ENCODE results near the gene ITPA. TPM values are rescaled to one million over a fixed set of nuclear protein-coding genes. Genes with fewer than 3 reads are reported as not detected.

The ITPA gene
- total and polyA plus RNA-seq, 2 of the 13 experiments (the other 11 are each of a cell fraction or from before 2014, with no cell fraction given): 60.1 to 103 TPM

DNA sequence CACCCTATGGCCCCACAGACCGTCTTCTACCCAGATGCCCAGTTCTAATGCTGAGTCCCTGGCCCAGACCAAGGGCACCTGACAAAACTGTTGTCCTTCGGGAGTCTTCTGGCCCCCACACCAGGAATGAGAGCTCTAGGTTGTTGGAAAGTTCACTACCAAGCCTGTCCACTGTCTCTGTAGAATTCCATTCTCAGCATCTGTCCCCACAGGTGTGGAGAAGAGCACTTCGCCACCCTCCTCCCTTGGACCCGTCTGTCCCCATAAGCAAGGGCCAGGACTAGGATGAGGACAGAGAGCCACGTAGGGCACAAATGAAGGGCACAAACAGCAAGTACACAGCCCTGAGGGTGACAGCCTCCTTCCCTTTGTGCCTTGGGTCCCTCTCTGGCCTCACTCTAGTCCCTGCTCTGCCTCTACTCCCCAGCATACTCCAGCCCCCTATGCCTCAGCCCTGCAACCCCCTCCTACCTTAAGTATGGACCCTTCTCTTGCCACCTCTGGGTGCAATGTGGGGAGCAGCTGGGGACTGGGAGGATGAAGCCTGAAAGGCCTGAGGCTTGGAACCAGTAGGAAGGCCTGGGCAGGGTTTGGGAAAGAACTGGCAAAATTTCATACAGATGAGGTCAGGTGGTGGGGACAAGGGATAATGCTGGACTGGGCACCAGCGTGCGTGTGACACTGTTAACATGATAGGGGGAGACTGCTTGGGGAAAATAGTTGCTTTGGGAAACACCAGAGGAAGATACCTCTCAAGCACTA lies 40.3 kb upstream of the ITPA start (continued):
- TF ChIP-seq, protein P1, sequence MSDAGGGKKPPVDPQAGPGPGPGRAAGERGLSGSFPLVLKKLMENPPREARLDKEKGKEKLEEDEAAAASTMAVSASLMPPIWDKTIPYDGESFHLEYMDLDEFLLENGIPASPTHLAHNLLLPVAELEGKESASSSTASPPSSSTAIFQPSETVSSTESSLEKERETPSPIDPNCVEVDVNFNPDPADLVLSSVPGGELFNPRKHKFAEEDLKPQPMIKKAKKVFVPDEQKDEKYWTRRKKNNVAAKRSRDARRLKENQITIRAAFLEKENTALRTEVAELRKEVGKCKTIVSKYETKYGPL (CRISPR knock-in tag; IDR thresholded peaks at IDR 0.05): no peak
- TF ChIP-seq ZNF34 (CRISPR knock-in tag; IDR thresholded peaks at IDR 0.05; ENCODE audit: borderline replicate concordance) (no peak), TEAD3 (CRISPR knock-in tag; optimal IDR thresholded peaks at IDR 0.05; ENCODE audit: borderline replicate concordance) (no peak), MED1 (CRISPR knock-in tag; IDR thresholded peaks at IDR 0.05) (no peak), ZNF598 (CRISPR knock-in tag; IDR thresholded peaks at IDR 0.05; ENCODE audit: borderline replicate concordance) (no peak), CREM (IDR thresholded peaks at IDR 0.05) (no peak), CREM (CRISPR knock-in tag; IDR thresholded peaks at IDR 0.05) (no peak), ESRRA (CRISPR knock-in tag; IDR thresholded peaks at IDR 0.05; ENCODE audit: low read depth) (no peak), CBFB (CRISPR knock-in tag; IDR thresholded peaks at IDR 0.05) (no peak), EEA1 (CRISPR knock-in tag; IDR thresholded peaks at IDR 0.05; ENCODE audit: borderline replicate concordance) (no peak; the same call in 1 of the 2 replicates), KLF12 (CRISPR knock-in tag; IDR thresholded peaks at IDR 0.05; ENCODE audit: borderline replicate concordance) (no peak; the same call in 1 of the 2 replicates)
- TF ChIP-seq, protein P2, sequence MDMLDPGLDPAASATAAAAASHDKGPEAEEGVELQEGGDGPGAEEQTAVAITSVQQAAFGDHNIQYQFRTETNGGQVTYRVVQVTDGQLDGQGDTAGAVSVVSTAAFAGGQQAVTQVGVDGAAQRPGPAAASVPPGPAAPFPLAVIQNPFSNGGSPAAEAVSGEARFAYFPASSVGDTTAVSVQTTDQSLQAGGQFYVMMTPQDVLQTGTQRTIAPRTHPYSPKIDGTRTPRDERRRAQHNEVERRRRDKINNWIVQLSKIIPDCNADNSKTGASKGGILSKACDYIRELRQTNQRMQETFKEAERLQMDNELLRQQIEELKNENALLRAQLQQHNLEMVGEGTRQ (IDR thresholded peaks at IDR 0.05; ENCODE audit: low read depth, low read length): no peak
- TF ChIP-seq, protein P2 (CRISPR knock-in tag; IDR thresholded peaks at IDR 0.05; ENCODE audit: borderline replicate concordance): no peak

Data from HepG2 (cell line).